GM23338 (cell line): ENCODE results near the gene FUCA1. TPM values are rescaled to one million over a fixed set of nuclear protein-coding genes. Genes with fewer than 3 reads are reported as not detected.

Experiments
- ATAC-seq: fragments of 200-7000 bp; cut with Tn5 transposase; 3 replicates; pipeline ENCODE4 v1.9.1; 2020
- DNase-seq: peaks from one replicate; pipeline ENCODE4 v3.0.0-alpha.2; 2015; ENCODE audit warnings: low spot score
- H2AFZ ChIP-seq: fragments of 200-600 bp; sonication (generic); 2 replicates; pipeline ENCODE4 v1.8.0; 2016; ENCODE audit warnings: antibody characterized with exemption, mild to moderate bottlenecking, moderate library complexity
- H3F3A ChIP-seq: fragments of 200-600 bp; sonication (generic); replicated peaks from 2 replicates; pipeline ENCODE4 v1.8.0; 2017; ENCODE audit warnings: antibody characterized with exemption, mixed run types, low read depth
- H3K27ac ChIP-seq: fragments of 200-600 bp; sonication (generic); 2 replicates; pipeline ENCODE4 v1.6.1; 2016; ENCODE audit warnings: low read depth
- H3K27me3 ChIP-seq: fragments of 200-600 bp; sonication (generic); 2 replicates; pipeline ENCODE4 v1.8.0; 2016; ENCODE audit warnings: mild to moderate bottlenecking, mixed run types, moderate library complexity; ENCODE audit not compliant: insufficient read depth
- H3K36me3 ChIP-seq: fragments of 200-600 bp; sonication (generic); 2 replicates; pipeline ENCODE4 v1.8.0; 2016; ENCODE audit warnings: mild to moderate bottlenecking; ENCODE audit not compliant: insufficient read depth
- H3K4me1 ChIP-seq: fragments of 200-600 bp; sonication (generic); 2 replicates; pipeline ENCODE4 v1.8.0; 2016; ENCODE audit warnings: mild to moderate bottlenecking, moderate library complexity; ENCODE audit not compliant: insufficient read depth
- H3K4me2 ChIP-seq: fragments of 200-600 bp; sonication (generic); 2 replicates; pipeline ENCODE4 v1.7.1; 2017; ENCODE audit warnings: mixed run types
- H3K4me3 ChIP-seq: fragments of 200-600 bp; sonication (generic); 2 replicates; pipeline ENCODE4 v1.6.1; 2016; ENCODE audit warnings: mixed run types
- H3K79me2 ChIP-seq: fragments of 200-600 bp; sonication (generic); replicated peaks from 2 replicates; pipeline ENCODE4 v1.8.0; 2017; ENCODE audit warnings: mild to moderate bottlenecking; ENCODE audit not compliant: insufficient read depth
- H3K9me2 ChIP-seq: fragments of 200-600 bp; sonication (generic); 2 replicates; pipeline ENCODE4 v1.8.0; 2017; ENCODE audit not compliant: insufficient read depth
- H4K20me1 ChIP-seq: fragments of 200-600 bp; sonication (generic); replicated peaks from 2 replicates; pipeline ENCODE4 v1.8.0; 2017; ENCODE audit warnings: mild to moderate bottlenecking; ENCODE audit not compliant: insufficient read depth
- H3K27ac Mint-ChIP-seq: 2 replicates; pipeline ENCODE4 v1.8.0; 2020; ENCODE audit warnings: inconsistent platforms, mild to moderate bottlenecking, moderate library complexity, mixed read lengths
- H3K27me3 Mint-ChIP-seq: 3 replicates; pipeline ENCODE4 v1.8.0; 2022; ENCODE audit warnings: low read depth, mild to moderate bottlenecking, moderate library complexity, mixed read lengths, inconsistent platforms; ENCODE audit not compliant: insufficient read depth, poor library complexity
- H3K36me3 Mint-ChIP-seq: 3 replicates; pipeline ENCODE4 v1.8.0; 2021; ENCODE audit warnings: low read depth, mild to moderate bottlenecking, inconsistent platforms, moderate library complexity, mixed read lengths
- H3K4me1 Mint-ChIP-seq: 3 replicates; pipeline ENCODE4 v1.8.0; 2020; ENCODE audit warnings: mild to moderate bottlenecking, inconsistent platforms, mixed read lengths
- H3K4me3 Mint-ChIP-seq: 3 replicates; pipeline ENCODE4 v1.8.0; 2021; ENCODE audit warnings: moderate library complexity, mild to moderate bottlenecking, inconsistent platforms, mixed read lengths
- H3K9me3 Mint-ChIP-seq: 3 replicates; pipeline ENCODE4 v1.8.0; 2020; ENCODE audit warnings: moderate library complexity, mild to moderate bottlenecking, inconsistent platforms, mixed read lengths
- ETS1 ChIP-seq: IDR thresholded peaks from 2 replicates; pipeline ENCODE4 v1.6.1; 2016; ENCODE audit warnings: antibody characterized with exemption
- JUNB ChIP-seq: IDR thresholded peaks from one replicate; pipeline ENCODE4 v1.6.1; 2016; ENCODE audit warnings: antibody characterized with exemption; ENCODE audit not compliant: unreplicated experiment
- NANOG ChIP-seq: IDR thresholded peaks from 2 replicates; pipeline ENCODE4 v1.6.1; 2016; ENCODE audit warnings: antibody characterized with exemption, borderline replicate concordance
- ZNF462 ChIP-seq: fragments of 250-450 bp; sonication (Bioruptor Pico); IDR thresholded peaks from 2 replicates; pipeline ENCODE4 v1.5.0; 2020; ENCODE audit warnings: mild to moderate bottlenecking, moderate library complexity
- polyA plus RNA-seq: library from polyadenylated mRNA; unstranded; fragments of >200 nt; fragmentation: Nextera tagmentation; extraction: Ambion mirVana; gene quantifications from 2 replicates; pipeline ENCODE4 v1.2.1, GENCODE V29; 2016
- total RNA-seq: library from RNA; depleted of rRNA; stranded (reverse); fragments of >200 nt; shearing (Covaris generic); gene quantifications from 2 replicates; pipeline ENCODE4 v1.2.3, GENCODE V29; 2014
- TF ChIP-seq, protein P1 (sequence below), 2 experiments: fragments of 200-600 bp in 1 of 2; sonication (generic) in 1 of 2; conservative IDR thresholded peaks; 2 replicates each; pipeline versions ENCODE4 v1.5.1 to v1.6.1; 2016 to 2017; ENCODE audit warnings: antibody characterized with exemption in 2 of 2, low read depth in 2 of 2, mild to moderate bottlenecking in 2 of 2, moderate library complexity in 1 of 2

The FUCA1 gene
- total and polyA plus RNA-seq, 2 experiments from 2014 or later: 4.4 to 8.5 TPM

- Histone ChIP-seq H3K27me3 (no peaks in the 10 kb centered on the region), H2AFZ (peak overlapping the region; percentile 72), H3K4me3 (no peak overlapping the region), H3K9me2 (no peaks in the 10 kb centered on the region), H3K4me1 (peaks cover 6% of the 10 kb centered on the region; the same call in 1 of the 2 replicates), H4K20me1 (no peaks in the 10 kb centered on the region), H3K27ac (no peak overlapping the region), H3F3A (no peaks in the 10 kb centered on the region), H3K79me2 (no peaks in the 10 kb centered on the region), H3K36me3 (no peaks in the 10 kb centered on the region), H3K4me2 (no peak overlapping the region; the same call in 1 of the 2 replicates)
- no peaks in the 10 kb centered on the region for H3K9me3 Mint-ChIP-seq
- H3K4me1 Mint-ChIP-seq: peaks cover 6% of the 10 kb centered on the region; the same call in 2 of the 3 replicates
- H3K36me3 Mint-ChIP-seq: no peaks in the 10 kb centered on the region
- TF ChIP-seq, protein P1, sequence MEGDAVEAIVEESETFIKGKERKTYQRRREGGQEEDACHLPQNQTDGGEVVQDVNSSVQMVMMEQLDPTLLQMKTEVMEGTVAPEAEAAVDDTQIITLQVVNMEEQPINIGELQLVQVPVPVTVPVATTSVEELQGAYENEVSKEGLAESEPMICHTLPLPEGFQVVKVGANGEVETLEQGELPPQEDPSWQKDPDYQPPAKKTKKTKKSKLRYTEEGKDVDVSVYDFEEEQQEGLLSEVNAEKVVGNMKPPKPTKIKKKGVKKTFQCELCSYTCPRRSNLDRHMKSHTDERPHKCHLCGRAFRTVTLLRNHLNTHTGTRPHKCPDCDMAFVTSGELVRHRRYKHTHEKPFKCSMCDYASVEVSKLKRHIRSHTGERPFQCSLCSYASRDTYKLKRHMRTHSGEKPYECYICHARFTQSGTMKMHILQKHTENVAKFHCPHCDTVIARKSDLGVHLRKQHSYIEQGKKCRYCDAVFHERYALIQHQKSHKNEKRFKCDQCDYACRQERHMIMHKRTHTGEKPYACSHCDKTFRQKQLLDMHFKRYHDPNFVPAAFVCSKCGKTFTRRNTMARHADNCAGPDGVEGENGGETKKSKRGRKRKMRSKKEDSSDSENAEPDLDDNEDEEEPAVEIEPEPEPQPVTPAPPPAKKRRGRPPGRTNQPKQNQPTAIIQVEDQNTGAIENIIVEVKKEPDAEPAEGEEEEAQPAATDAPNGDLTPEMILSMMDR (conservative IDR thresholded peaks at IDR 0.05; ENCODE audit: low read depth in 2 of 2): peak; percentile 75 to 94
- TF ChIP-seq ETS1: no peak
- no peak for TF ChIP-seq ZNF462 (CRISPR knock-in tag)
- no peak for TF ChIP-seq JUNB
- TF ChIP-seq NANOG: no peak
- DNase-seq (peak; percentile 92), ATAC-seq (peak; percentile 98)
- no peak overlapping the region for H3K4me3 Mint-ChIP-seq
- H3K27ac Mint-ChIP-seq: no peak overlapping the region
- peaks cover 2% of the 10 kb centered on the region for H3K27me3 Mint-ChIP-seq
Observed at GRCh38 chr1:23916209-23917131, 48.4 kb upstream of the FUCA1 start.
